Measurements from ENCODE around the gene CNGA3. TPM values are rescaled to one million over a fixed set of nuclear protein-coding genes. Genes with fewer than 3 reads are reported as not detected.
A peak's percentile ranks its signal among the peaks of the same experiment; 100 is the strongest.

Gene CNGA3
- total RNA-seq, 6 experiments from 2014 or later, result not detected

- ATAC-seq (no peak), DNase-seq (no peak)
- no peaks in the 10 kb centered on the region for H3K9me3 ChIP-seq
- 81% methylated on average over 8 of the region's 11 CpGs for WGBS (ENCODE audit: insufficient coverage, low coverage, low lambda C conversion rate, missing lambda C conversion rate)
- H3K27ac ChIP-seq, result no peak overlapping the region
- intact Hi-C loops (cut with DNase I), result no loop called here
- no peak overlapping the region for H3K4me3 ChIP-seq
- no peaks in the 10 kb centered on the region for H3K4me1 ChIP-seq
- TF ChIP-seq CTCF (IDR thresholded peaks at IDR 0.05) (no peak), POLR2A (IDR thresholded peaks at IDR 0.05) (no peak)
- no peaks in the 10 kb centered on the region for H3K27me3 ChIP-seq
- H3K36me3 ChIP-seq, result no peaks in the 10 kb centered on the region
Observed at GRCh38 chr2:98309580-98309979, 36.7 kb upstream of the CNGA3 start.

DNA sequence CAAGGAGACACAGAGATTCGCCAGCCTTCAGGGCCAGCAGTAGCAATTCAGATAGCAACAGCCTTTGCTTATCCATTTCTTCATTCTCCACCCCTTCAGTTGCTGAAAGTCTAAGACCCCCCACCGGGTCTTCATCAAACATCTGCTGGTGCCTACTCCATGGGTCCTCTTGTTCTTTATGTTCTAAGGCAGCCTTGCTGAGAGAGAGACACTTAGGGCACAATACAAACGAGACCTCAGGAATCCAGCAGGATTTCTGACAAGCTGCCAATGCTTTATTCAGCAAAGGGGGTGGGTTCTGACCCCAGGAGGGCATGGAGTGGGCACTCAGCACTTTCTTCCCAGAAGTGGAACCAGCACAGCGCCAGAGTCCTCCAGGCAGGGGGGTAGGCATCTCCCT, 36.2 kb upstream of the CNGA3 start:
- no peak for DNase-seq
- no peak for TF ChIP-seq POLR2A (IDR thresholded peaks at IDR 0.05)
- TF ChIP-seq CTCF (IDR thresholded peaks at IDR 0.05), result no peak
- WGBS (ENCODE audit: insufficient coverage, low coverage, low lambda C conversion rate, missing lambda C conversion rate), result 49% methylated on average over 3 of the region's 4 CpGs
- Histone ChIP-seq H3K27ac (no peak overlapping the region), H3K9me3 (no peaks in the 10 kb centered on the region), H3K4me3 (no peak overlapping the region), H3K36me3 (no peaks in the 10 kb centered on the region), H3K27me3 (no peaks in the 10 kb centered on the region), H3K4me1 (no peaks in the 10 kb centered on the region)
- no peak for ATAC-seq
- intact Hi-C loops (cut with DNase I), result no loop called here

DNA sequence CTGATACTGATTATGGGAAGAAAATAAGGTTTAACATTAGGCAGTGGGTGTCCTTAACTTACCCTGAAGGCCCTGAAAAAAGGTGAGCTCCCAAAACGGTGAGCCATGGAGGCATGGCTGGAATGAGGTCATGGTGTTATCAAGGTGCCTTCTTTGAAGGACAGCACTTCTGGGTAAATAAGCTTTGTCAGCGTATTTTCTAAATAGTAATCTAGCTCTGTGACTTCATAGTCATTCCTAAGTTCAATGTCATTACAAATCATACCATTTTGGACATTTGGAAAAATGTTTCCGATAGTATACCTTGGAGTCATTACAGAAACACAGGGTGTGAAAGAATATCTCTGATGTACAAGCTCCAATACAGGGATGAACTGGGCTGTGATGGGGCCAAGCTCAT, 35.2 kb upstream of the CNGA3 start:
- Histone ChIP-seq H3K36me3 (no peaks in the 10 kb centered on the region), H3K9me3 (no peaks in the 10 kb centered on the region), H3K4me1 (no peaks in the 10 kb centered on the region), H3K4me3 (no peak overlapping the region), H3K27me3 (no peaks in the 10 kb centered on the region), H3K27ac (no peak overlapping the region)
- 61% methylated on average over 3 of the region's 3 CpGs for WGBS (ENCODE audit: insufficient coverage, low coverage, low lambda C conversion rate, missing lambda C conversion rate)
- no peak for ATAC-seq
- TF ChIP-seq POLR2A (IDR thresholded peaks at IDR 0.05) (no peak), CTCF (IDR thresholded peaks at IDR 0.05) (no peak)
- DNase-seq, result no peak
- intact Hi-C loops (cut with DNase I), result no loop called here

- Histone ChIP-seq H3K4me1 (no peaks in the 10 kb centered on the region), H3K27me3 (no peaks in the 10 kb centered on the region), H3K4me3 (no peak overlapping the region), H3K27ac (no peak overlapping the region), H3K9me3 (no peaks in the 10 kb centered on the region), H3K36me3 (no peaks in the 10 kb centered on the region)
- WGBS (ENCODE audit: insufficient coverage, low coverage, low lambda C conversion rate, missing lambda C conversion rate), result 82% methylated on average over 18 of the region's 33 CpGs
- intact Hi-C loops (cut with DNase I), result no loop called here
- TF ChIP-seq CTCF (IDR thresholded peaks at IDR 0.05) (no peak), POLR2A (IDR thresholded peaks at IDR 0.05) (no peak)
- ATAC-seq (peak in 1 of 4 donors; percentile 33), DNase-seq (no peak)
Observed at GRCh38 chr2:98311771-98312545, 34.3 kb upstream of the CNGA3 start.
